ENCODE data around the gene SEC14L1.

DNA sequence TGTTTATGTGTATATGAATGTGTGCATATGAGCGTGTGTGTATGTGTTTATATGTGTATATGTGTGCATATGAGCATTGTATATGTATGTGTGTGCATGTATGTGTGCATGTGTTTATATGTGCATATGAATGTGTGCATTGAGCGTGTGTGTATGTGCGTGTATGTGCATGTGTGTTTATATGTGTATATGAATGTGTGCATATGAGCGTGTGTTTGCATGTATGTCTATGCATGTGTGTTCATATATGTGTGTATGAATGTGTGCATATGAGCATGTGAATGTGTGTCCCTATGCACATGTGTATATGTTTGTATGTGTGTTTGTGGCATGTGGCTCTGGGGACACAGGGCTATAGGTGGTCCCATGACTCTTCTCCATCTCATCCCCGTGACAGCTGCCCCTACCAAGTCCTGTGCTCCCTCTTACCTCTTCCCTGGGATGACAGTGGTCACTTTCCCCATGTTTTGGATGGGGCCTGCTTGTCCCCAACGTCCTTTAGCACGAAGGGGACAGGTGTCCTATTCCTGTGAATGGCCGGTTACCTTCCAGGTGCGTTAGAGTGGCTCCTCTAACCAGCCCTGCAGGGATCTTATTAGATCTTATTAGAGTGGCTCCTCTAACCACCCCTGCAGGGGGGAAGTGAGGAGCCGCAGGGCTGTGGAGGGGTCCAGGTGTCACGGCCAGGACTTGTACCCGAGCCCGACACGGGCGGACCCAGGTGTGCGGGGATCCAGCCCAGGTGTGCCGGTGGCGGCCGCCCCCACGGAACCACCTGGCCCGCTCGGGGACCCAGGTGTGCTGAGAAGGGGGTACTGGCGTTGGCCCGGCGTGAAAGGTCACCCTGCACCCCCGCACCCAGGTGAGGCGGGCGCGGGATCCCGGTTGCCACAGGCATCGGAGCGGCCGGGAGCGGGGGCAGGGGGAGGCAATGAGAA, 105.6 kb downstream of the SEC14L1 start:
- TF ChIP-seq CTCF (conservative IDR thresholded peaks at IDR 0.05), result no peak
- no peak for TF ChIP-seq ZFX (IDR thresholded peaks at IDR 0.05)

Data from C4-2B (cell line).